22Rv1 (cell line): Measurements from ENCODE around the gene SLFN12.

ENCODE experiments used
- ZFX ChIP-seq: fragments of 450-650 bp; IDR thresholded peaks from 2 replicates; pipeline ENCODE4 v1.6.1; 2017; ENCODE audit warnings: antibody characterized with exemption, borderline replicate concordance
- TF ChIP-seq, protein P1 (sequence below): fragments of 450-650 bp; IDR thresholded peaks from 2 replicates; pipeline ENCODE4 v1.5.1; 2017; ENCODE audit warnings: mild to moderate bottlenecking

DNA sequence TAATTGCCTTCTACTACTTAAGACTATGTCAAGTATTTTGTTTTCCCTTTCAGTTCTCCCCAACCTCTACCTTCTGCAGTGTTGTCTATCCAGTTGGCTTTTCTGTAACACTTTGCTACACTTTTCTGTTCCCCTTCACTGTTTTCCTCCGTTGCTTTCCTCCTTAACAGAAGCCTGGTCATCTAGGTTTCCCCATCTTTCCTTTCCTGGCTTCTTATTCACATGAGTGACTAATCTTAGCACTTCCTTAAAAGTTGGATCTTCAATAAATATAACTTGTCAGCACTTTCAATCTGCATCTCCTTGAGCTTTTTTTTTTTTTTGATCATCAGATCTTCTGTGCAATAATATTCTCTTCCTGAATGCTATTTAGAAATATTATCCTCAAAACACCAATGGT is 56.1 kb downstream of the SLFN12 start:
- TF ChIP-seq, protein P1, sequence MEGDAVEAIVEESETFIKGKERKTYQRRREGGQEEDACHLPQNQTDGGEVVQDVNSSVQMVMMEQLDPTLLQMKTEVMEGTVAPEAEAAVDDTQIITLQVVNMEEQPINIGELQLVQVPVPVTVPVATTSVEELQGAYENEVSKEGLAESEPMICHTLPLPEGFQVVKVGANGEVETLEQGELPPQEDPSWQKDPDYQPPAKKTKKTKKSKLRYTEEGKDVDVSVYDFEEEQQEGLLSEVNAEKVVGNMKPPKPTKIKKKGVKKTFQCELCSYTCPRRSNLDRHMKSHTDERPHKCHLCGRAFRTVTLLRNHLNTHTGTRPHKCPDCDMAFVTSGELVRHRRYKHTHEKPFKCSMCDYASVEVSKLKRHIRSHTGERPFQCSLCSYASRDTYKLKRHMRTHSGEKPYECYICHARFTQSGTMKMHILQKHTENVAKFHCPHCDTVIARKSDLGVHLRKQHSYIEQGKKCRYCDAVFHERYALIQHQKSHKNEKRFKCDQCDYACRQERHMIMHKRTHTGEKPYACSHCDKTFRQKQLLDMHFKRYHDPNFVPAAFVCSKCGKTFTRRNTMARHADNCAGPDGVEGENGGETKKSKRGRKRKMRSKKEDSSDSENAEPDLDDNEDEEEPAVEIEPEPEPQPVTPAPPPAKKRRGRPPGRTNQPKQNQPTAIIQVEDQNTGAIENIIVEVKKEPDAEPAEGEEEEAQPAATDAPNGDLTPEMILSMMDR, result no peak
- TF ChIP-seq ZFX, result no peak
